Endodermal cell (in vitro differentiated cells): Measurements from ENCODE around the gene TMEM120A. TPM values are rescaled to one million over a fixed set of nuclear protein-coding genes. Genes with fewer than 3 reads are reported as not detected.

ENCODE experiments used
- DNase-seq: peaks from one replicate; pipeline ENCODE4 v3.0.0-alpha.2; 2017
- H3K27ac ChIP-seq: 2 replicates; pipeline ENCODE4 v1.5.1; 2013; ENCODE audit warnings: mild to moderate bottlenecking, low read depth, low read length, moderate library complexity
- H3K27me3 ChIP-seq: 2 replicates; pipeline ENCODE4 v1.6.1; 2013; ENCODE audit warnings: mild to moderate bottlenecking, low read length, moderate library complexity; ENCODE audit not compliant: insufficient read depth, control insufficient read depth, poor library complexity, severe bottlenecking
- H3K36me3 ChIP-seq: 2 replicates; pipeline ENCODE4 v1.7.0; 2013; ENCODE audit warnings: mild to moderate bottlenecking, low read length, moderate library complexity; ENCODE audit not compliant: control insufficient read depth, insufficient read depth
- H3K4me1 ChIP-seq: one replicate; pipeline ENCODE4 v1.7.0; 2013; ENCODE audit warnings: low read length; ENCODE audit not compliant: control insufficient read depth, insufficient read depth
- H3K4me3 ChIP-seq: 2 replicates; pipeline ENCODE4 v1.5.1; 2013; ENCODE audit warnings: mild to moderate bottlenecking, low read length, moderate library complexity
- H3K9ac ChIP-seq: 2 replicates; pipeline ENCODE4 v1.6.1; 2013; ENCODE audit warnings: mild to moderate bottlenecking, low read length, moderate library complexity; ENCODE audit not compliant: poor library complexity, severe bottlenecking; ENCODE audit errors: extremely low read depth
- H3K9me3 ChIP-seq: 2 replicates; pipeline ENCODE4 v1.6.1; 2013; ENCODE audit warnings: mild to moderate bottlenecking, low read length, moderate library complexity; ENCODE audit not compliant: control insufficient read depth
- H3K27ac Mint-ChIP-seq: 2 replicates; pipeline ENCODE4 v1.8.0; 2020; ENCODE audit warnings: mixed read lengths
- H3K27me3 Mint-ChIP-seq: 2 replicates; pipeline ENCODE4 v1.8.0; 2021; ENCODE audit warnings: mild to moderate bottlenecking, mixed read lengths; ENCODE audit not compliant: insufficient read depth
- H3K36me3 Mint-ChIP-seq: 2 replicates; pipeline ENCODE4 v1.8.0; 2020; ENCODE audit warnings: low read depth, mixed read lengths
- H3K4me1 Mint-ChIP-seq: 2 replicates; pipeline ENCODE4 v1.8.0; 2020; ENCODE audit warnings: mixed read lengths
- H3K4me3 Mint-ChIP-seq: 2 replicates; pipeline ENCODE4 v1.8.0; 2020; ENCODE audit warnings: mild to moderate bottlenecking, moderate library complexity, mixed read lengths
- H3K9me3 Mint-ChIP-seq: 2 replicates; pipeline ENCODE4 v1.8.0; 2020; ENCODE audit warnings: mild to moderate bottlenecking, mixed read lengths
- CTCF ChIP-seq: fragments of 200-600 bp; sonication (generic); conservative IDR thresholded peaks from 2 replicates; pipeline ENCODE4 v1.5.0; 2021; ENCODE audit warnings: antibody characterized with exemption, mild to moderate bottlenecking
- WGBS, 2 experiments: methylation state at CpG; one replicate each; pipeline versions ENCODE4 v1.1.5 to v1.1.7; 2013; ENCODE audit warnings: missing lambda C conversion rate in 2 of 2, mixed read lengths in 1 of 2; ENCODE audit not compliant: insufficient coverage in 1 of 2, insufficient read length in 1 of 2; 5-methylcytosine and 5-hydroxymethylcytosine counted together
- total RNA-seq, 2 donors: library from RNA; stranded (reverse); fragmentation: NEBNext Ultra II Directional in 1 of 2; extraction: Animal tissue kit (Norgen Biotek cat#: 25700) in 1 of 2; gene quantifications; 2 replicates in 1 of 2; 3 replicates in 1 of 2; pipeline ENCODE4 v1.2.1, GENCODE V29; 2021

TMEM120A gene
- total RNA-seq, 2 donors from 2014 or later, result 18.8 to 19.1 TPM

- no peaks in the 10 kb centered on the region for H3K27me3 Mint-ChIP-seq
- no peaks in the 10 kb centered on the region for H3K4me1 ChIP-seq
- H3K4me3 Mint-ChIP-seq, result no peak overlapping the region
- peaks cover 45% of the 10 kb centered on the region for H3K36me3 Mint-ChIP-seq
- no peak overlapping the region for H3K4me3 ChIP-seq
- no peaks in the 10 kb centered on the region for H3K9me3 ChIP-seq
- DNase-seq, result no peak
- H3K36me3 ChIP-seq, result peaks cover 46% of the 10 kb centered on the region
- no peaks in the 10 kb centered on the region for H3K9me3 Mint-ChIP-seq
- TF ChIP-seq CTCF, result peak; percentile 66
- no peak overlapping the region for H3K9ac ChIP-seq
- no peak overlapping the region for H3K27ac Mint-ChIP-seq
- 92 to 94% methylated on average over 7 of the region's 7 CpGs for WGBS, 2 experiments
- H3K27me3 ChIP-seq, result no peaks in the 10 kb centered on the region
- peaks cover 11% of the 10 kb centered on the region for H3K4me1 Mint-ChIP-seq
- H3K27ac ChIP-seq, result no peak overlapping the region
Measured at GRCh38 chr7:75961218-75961617, 33.2 kb downstream of the TMEM120A start.

- H3K9me3 Mint-ChIP-seq, result no peaks in the 10 kb centered on the region
- peaks cover 52% of the 10 kb centered on the region for H3K36me3 Mint-ChIP-seq
- H3K27me3 ChIP-seq, result no peaks in the 10 kb centered on the region
- H3K4me1 ChIP-seq, result no peaks in the 10 kb centered on the region
- peaks cover 54% of the 10 kb centered on the region for H3K36me3 ChIP-seq
- no peak overlapping the region for H3K4me3 ChIP-seq
- TF ChIP-seq CTCF, result no peak
- H3K9ac ChIP-seq, result no peak overlapping the region
- no peak overlapping the region for H3K27ac Mint-ChIP-seq
- no peak overlapping the region for H3K4me3 Mint-ChIP-seq
- no peaks in the 10 kb centered on the region for H3K9me3 ChIP-seq
- peaks cover 12% of the 10 kb centered on the region for H3K4me1 Mint-ChIP-seq
- WGBS, 2 experiments, result 97 to 100% methylated on average over 5 to 6 of the region's 6 CpGs
- no peak for DNase-seq
- no peak overlapping the region for H3K27ac ChIP-seq
- no peaks in the 10 kb centered on the region for H3K27me3 Mint-ChIP-seq
Measured at GRCh38 chr7:75960372-75960771, 34.0 kb downstream of the TMEM120A start.

GRCh38 chr7:75958802-75959543 is 35.4 kb downstream of the TMEM120A start:
- Mint-ChIP-seq H3K4me1 (peaks cover 12% of the 10 kb centered on the region), H3K27me3 (no peaks in the 10 kb centered on the region), H3K9me3 (no peaks in the 10 kb centered on the region), H3K27ac (no peak overlapping the region), H3K4me3 (no peak overlapping the region), H3K36me3 (peaks cover 59% of the 10 kb centered on the region)
- peaks cover 59% of the 10 kb centered on the region for H3K36me3 ChIP-seq
- no peak overlapping the region for H3K4me3 ChIP-seq
- H3K9ac ChIP-seq, result no peak overlapping the region
- DNase-seq, result no peak
- no peaks in the 10 kb centered on the region for H3K9me3 ChIP-seq
- TF ChIP-seq CTCF, result no peak
- 77 to 96% methylated on average over 4 to 8 of the region's 9 CpGs for WGBS, 2 experiments
- no peaks in the 10 kb centered on the region for H3K27me3 ChIP-seq
- no peaks in the 10 kb centered on the region for H3K4me1 ChIP-seq
- H3K27ac ChIP-seq, result no peak overlapping the region
